NCI-H2196 (cell line): ENCODE results near the gene KMO.

ENCODE experiments used
- DNase-seq: peaks from one replicate; lab custom pipeline; 2025; ENCODE audit not compliant: unreplicated experiment; lab: John Stamatoyannopoulos, UW

The KMO gene

DNA sequence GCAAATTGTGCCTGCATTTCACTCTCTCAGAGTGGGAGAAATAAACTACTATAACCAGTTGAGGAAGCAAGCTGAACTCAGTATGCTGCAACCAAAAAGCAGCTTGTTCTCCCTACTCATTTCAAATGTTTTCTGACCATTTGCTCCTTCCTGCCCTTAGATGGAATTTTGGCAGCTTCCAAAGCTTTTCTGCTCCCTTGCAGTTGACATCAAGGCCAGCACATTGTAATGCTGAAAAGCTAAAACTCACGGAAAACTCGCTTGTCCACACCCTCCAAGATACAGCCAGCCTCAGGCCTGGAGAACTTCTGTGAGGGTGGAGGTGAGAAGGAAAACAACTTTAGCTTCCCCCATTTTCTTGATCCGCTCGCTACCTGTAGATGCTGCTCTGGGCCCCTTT lies 113.0 kb downstream of the KMO start:
- DNase-seq, result no peak
